GM19099 (cell line): Measurements from ENCODE around the gene NMNAT2.

Source experiments
- POLR2A ChIP-seq: IDR thresholded peaks from 3 replicates; pipeline ENCODE4 v1.6.1; 2011; ENCODE audit warnings: low read depth; ENCODE audit not compliant: insufficient read length; ENCODE audit errors: extremely low read depth

The NMNAT2 gene

DNA sequence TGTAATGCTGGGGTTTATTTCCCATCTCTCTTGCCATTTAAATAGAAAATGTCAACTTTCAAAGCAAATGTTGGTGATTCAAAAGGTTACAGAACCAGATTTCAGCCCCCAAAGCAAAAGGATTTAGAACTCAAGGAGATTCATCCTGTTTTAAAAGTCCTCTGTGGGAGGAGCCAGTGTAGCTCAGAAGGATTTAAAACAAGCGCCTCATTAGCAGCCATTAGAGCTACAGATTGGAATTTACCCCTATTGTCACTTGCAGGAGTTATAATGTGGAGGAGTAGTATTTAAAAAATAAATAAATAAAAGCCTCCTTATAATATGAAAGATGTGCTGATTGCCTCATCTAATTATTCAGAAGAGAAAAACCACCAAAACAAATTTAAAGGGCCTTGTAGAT is 124.3 kb downstream of the NMNAT2 start:
- TF ChIP-seq POLR2A = no peak

DNA sequence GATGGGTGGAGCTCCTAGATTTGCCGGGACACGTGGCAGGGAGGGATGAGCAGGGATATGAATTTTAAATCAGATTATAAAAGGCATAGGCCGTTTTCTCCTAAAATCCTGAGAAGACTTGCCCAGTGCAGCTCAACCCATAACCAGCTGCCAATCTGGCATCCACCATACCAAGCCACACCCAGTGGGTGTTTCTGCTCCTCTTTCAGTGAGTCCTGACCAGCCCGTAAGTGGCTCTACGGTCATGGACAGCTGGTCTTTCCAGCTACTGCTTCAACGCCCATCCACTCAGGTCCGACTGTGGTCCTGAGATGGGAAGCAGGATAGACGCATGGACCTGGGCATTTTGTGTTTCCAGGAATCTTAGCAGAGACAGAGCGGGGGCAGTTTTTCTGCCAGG is 124.9 kb downstream of the NMNAT2 start:
- TF ChIP-seq POLR2A = no peak

DNA sequence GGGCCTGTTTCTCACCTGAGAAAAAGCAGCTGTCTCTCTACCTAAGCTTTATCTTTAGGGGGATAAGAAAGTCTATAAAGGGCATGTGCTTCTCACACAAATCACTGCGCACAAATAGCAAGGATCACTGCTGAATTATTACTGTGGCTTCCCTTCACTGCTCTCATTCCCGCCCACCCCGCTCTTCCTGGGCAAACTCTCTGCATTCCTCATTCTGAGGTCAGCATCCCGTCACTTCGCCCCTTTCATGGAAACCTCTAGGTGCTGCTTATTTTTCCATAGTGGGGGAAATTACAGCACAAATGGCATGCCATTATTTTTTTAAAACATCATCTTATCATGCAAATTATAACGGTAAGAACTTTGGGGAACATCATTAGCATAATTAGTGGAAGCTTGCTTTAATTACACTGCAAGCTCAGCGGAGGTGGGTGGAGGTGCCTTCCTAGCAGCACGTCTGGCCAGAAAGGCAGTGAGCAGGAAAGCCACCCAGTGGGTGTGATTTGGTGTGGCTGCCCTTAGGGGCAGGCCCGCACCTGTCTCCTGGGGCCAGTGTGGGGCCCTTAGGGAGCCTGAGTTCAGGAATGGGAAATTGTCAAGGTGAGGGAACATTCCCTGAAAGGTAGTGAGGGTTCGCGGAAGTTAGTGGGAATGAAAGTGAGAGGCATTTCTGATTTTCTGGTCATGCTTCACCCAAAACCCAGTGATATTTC is 126.2 kb downstream of the NMNAT2 start:
- no peak for TF ChIP-seq POLR2A

DNA sequence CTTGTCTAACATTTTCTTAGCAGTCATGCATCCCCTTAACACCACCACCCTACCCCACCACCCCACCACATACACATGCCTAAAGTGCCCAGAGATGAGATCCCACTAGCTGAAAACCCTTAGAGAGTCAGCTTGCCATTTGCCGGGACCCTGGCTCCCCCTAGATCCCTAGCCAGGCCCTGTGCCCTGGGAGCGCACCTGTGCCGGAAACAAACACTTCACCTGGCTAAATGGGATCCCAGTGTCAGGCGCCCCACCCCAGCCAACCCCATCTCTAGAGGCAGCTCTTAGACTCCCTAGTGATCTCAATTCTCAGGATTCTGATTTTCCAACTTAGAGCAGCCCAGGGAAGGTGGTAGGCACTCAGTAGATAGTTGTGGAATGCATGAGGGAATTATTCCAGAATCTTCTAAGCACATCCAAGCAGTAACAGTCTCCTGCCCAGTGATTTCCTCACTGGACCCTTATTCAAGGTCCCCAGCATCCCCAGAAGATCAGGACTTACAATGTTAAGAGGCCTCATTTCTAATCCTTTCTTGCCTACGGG is 126.9 kb downstream of the NMNAT2 start:
- no peak for TF ChIP-seq POLR2A

DNA sequence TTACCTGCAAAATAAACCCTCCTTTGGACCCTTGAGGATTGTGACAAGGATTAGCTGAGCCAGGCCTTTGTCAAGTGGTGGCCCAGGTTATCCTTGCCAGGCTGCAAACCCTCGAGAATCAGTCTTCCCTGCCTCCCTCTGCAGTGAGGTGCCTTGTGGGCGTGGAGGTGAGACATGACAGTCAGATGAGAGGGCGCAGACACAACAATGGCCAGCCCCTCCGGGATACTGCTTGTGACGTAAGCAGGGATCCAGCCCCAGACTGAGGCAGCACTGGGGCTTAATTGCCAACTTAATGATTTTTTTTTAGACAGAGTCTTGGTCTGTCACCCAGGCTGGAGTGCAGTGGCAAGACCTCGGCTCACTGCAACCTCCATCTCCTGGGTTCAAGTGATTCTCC is 127.6 kb downstream of the NMNAT2 start:
- TF ChIP-seq POLR2A = no peak

DNA sequence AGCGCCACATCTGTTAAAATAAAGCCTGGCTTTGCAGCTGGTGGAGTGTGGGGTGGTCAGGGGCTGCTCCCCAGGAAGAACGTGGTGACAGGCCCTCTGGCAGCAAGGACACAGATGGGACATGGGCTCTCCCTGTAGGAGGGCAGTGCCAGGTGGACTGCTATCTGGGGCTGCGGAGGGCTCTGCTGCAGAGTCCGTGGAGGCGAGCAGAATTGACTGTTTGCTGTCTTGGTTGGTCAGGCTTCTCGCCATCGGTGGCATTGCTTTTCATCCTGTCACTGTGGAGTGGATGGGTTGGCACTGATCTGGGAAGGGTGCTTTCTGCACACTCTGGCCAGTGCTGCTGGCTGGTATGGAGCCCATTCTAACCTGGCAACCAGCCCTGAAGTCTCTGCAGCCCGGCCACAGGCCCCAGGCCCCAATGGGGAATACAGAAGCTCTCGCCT is 129.1 kb downstream of the NMNAT2 start:
- no peak for TF ChIP-seq POLR2A

DNA sequence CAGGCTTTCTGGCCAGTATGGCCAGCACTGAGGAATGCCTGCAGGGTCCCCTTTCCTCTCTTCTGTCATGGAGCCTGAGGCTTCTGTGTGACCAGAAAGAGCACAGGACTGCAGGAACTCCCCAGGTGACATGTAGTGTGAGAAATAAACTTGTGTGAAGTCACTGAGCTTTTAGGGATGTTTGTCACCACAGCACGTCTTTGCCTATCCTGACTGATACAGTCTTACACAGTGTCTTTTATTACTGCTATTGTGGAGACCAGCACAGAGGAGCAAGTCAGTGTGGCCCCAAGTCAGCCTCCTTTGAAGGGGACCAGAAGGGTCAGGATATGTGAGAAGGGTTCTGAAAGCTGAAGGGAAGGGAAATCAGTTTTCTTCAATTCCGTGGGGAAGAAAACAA is 129.6 kb downstream of the NMNAT2 start:
- no peak for TF ChIP-seq POLR2A

DNA sequence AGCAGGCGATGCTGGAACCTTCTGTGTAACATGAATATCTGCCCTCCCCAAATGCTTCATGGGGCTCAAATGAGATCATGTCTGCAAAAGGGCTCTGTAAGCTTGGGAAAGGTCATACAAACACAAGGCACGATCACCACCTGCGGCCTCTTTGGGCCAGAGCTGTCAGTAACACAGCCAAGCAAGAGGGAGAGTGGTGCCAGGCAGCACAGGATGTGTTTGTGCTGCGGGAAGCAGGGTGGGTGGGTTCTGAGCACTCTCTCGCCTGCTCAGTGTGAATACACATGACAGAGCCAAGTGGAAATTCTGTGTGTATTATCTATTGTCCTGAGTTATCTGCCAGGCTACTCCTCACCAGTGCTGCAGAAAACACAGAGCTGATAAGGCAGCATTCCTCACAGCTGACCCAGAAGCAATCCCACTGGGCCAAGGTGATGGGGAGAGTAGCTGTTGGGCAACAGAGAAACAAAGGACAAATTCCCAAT is 130.9 kb downstream of the NMNAT2 start:
- TF ChIP-seq POLR2A = no peak

DNA sequence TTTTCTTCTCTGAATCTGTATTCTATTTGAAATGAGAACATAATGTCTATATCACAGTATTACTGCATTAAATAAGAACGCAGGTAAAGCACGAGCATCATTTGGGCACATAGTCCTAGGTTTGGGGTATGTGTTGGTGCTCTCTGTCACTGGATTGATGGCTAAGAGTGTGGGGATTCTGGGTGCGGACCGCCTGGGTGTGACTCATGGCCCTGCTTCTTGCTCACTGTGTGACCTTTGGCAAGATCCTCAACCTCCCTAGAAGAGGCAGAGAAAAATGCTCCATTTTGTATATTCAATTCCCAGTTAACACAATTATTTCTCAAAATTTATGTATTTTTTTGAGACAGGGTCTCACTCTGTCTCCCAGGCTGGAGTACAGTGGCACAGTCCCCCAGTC is 132.4 kb downstream of the NMNAT2 start:
- no peak for TF ChIP-seq POLR2A

DNA sequence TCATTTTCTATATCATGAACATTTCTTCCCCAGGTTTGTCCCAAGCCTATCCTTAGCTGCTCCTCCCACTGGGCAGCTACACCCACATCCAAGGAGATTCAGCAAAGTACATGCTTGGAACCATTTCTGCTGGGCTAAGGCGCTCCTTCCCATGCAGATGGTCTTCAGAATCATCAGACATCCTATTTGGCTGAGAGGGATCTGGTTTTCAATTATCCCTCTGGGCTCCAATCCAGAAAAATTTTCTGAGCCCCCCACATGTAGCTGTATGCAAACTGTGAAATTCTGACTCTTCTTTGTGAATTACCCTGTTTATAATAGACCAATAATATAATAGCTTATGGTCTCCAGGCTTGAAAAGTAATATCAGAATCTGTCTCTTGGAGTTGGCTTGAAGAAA is 132.9 kb downstream of the NMNAT2 start:
- TF ChIP-seq POLR2A = no peak

DNA sequence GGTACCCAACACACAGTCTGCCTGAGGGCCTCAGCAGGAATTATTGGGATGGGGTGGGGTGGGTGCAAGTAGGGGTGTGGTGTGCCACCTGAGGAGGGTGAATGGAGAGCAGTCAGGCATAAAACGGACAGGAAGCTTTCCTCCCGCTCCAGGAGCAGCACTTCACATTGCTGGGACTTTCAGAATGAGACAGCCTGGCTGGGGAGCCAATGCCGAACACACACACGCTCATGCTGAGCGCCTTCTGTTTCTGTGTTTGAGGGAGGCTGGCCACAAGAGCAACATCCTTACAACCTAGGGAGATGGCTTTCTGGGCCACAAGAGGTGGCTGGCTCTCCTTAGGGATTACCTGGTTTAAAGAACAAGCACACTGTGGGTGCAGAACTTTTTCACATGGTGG is 134.1 kb downstream of the NMNAT2 start:
- TF ChIP-seq POLR2A = no peak

DNA sequence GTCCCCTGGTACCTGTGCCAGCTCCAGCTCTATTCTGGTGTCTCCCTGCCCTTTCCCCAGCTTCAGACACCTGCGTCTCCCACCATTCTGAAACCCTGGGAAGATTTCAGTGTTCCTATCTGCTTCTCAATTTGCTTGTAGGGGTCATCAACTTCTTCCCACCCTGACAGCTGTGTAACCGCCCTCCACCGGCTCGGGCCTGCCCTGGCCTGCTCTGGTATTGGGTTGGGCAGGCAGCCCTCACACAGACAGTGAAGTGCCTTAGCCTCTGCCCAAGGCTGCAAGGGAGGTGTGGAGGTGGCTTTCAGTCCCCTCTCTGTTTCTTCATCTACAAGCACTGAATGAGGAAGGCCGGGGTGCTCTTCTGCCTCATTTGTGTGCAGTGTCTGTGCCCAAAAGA is 134.9 kb downstream of the NMNAT2 start:
- TF ChIP-seq POLR2A = no peak

DNA sequence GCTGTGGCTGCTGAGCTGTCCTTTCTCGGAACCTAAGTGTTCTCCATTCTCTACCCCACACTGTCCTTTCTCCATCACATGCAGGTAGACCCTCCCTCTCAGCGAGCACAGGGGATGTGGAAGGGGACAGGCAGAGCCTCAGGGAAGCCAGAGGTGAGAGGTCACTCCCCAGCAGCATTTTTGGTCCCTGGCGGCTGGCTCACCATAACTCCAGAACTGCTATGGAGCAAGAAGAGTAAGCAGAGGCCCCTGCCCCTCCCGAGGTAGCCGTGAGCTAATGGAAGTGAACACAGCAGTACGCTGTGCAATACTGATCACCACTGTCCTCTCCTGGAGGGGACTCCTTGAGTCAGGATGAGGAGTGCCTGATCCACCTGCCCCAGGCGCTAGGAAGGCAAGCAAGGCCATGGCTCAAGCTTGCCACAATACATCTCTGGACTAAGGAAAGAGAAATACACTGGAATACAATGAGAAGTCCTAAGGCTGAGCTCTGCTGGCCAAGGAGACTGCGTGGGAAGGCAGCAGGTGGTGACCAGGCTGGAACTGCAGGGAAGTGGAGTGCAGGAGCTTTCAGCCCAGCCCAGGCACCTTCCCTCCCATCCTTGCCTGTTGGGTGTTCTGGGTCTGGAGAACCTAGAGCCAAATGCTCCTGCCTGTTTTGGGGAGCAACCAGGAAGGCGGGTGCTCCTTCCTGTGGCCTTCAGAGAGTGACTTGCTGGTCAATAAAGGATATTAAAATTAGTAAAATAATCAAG is 135.9 kb downstream of the NMNAT2 start:
- TF ChIP-seq POLR2A = no peak

DNA sequence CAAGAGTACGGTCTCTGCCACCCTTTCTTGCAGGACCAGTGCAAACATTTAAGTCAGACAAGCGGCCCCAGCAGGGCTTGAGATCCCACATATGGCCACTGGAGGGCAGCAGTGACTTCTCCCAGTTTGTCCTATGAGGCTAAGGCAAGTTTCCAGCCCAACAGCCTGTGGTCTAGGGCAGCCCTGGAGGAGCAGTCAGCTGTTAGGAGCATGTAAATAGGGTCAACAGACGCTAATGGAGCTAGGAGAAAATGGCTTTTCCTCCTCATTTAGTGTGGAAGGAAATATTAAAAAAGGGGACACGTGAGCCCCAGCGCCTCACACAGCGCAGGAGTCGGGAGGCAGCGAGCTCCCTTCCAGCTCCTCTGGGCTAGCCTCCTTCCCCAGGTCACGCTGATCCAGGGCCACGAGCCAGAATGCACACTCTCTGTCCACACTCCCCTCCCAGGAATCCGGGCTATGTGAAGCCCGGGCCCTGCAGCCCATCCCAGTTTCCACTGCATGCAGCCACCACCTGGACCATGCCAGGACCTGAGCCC is 136.6 kb downstream of the NMNAT2 start:
- TF ChIP-seq POLR2A = no peak

DNA sequence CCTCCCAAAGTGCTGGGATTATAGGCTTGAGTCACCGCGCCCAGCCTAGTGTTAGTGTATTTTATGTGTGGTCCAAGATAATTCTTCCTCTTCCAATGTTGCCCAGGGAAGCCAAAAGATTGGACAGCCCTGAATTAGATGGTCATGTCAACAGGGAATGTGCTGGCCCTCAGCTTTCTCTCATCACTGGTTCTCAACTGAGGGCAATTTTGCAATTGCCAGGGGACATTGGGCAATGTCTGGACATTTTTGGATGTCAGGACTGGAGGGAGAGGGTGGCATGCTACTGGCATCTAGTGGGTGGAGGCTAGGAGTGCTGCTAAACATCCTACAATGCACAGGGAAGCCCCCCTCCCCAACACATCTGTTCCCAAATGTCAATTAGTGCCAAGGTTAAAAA is 137.1 kb downstream of the NMNAT2 start:
- no peak for TF ChIP-seq POLR2A

DNA sequence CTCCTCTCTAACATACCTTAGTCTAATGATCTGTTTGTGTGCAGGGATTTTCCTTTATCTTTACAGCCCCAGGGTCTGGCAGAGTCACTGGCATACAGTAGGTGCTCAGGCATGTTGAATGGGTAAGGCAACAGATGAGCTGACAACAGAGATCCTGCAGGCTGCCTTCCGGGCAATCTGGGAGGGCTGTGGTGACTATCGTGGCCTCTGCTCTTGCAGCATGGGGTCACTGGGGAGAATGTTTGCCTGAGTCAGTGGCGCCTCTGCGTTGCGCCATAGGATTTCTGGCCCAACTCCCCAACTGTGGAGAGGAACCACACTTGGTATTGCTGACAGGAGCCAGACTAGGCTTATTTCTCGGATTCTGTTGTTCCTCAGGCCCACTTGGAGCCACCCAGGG is 138.3 kb downstream of the NMNAT2 start:
- TF ChIP-seq POLR2A = no peak

DNA sequence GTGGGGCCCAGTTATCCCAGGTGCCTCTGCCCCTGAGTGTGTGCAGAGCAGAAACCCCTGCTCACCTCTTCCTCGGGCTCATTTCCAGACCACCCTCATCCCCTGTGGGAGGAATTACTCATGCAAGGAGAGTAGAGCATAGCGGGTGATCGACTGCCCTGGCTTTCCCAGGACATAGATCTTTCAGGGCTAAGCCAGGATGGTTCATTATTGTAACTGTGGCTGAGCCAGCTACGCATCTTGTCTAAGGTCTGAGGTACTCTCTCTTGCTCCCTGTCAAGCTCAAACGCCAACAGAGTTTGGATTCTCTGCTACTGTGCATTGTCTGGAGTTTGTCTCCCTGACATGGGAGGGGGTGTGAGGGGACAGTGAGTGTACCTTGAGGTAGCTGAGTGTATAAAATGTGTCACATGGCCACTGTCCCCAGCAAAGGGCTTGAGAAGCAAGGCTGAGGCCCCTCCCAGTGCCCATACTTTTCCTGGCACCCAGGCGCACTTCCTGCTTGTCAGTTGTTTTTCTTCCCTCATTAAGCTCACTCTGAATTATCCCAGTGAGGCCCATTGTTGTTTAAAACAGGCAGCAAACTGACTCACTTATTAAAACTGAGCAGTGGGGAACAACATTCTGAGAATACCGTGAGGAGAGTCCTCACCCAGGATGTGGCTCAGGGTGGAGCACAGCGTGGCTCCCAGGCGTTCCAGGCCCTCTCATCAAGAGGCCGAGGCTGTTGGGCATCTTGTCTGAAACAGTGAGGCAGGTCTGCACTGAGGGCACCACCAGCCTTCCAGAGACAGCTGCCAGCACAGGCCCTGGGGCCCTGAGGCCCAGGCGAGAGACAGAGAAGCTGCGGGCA is 139.2 kb downstream of the NMNAT2 start:
- TF ChIP-seq POLR2A = no peak
